Neuronal stem cell (in vitro differentiated cells): ENCODE measurements around the gene POGZ.
"Not testable (repeated sequence)": the region's sequence is repeated elsewhere in the genome, so short reads cannot be mapped to it uniquely, and the experiment has no call there.

Source experiments
- DNase-seq: peaks from one replicate; pipeline ENCODE4 v3.0.0-alpha.2; 2013; ENCODE audit warnings: low spot score
- H2AFZ ChIP-seq: one replicate; pipeline ENCODE4 v1.6.1; 2013; ENCODE audit warnings: mild to moderate bottlenecking, low read length, inconsistent platforms
- H2AK5ac ChIP-seq: 2 replicates; pipeline ENCODE4 v1.6.1; 2013; ENCODE audit warnings: low read depth, mild to moderate bottlenecking, inconsistent platforms, low read length, moderate library complexity, mixed read lengths
- H2BK120ac ChIP-seq: 2 replicates; pipeline ENCODE4 v1.6.1; 2013; ENCODE audit warnings: low read depth, mild to moderate bottlenecking, inconsistent platforms, low read length, moderate library complexity, mixed read lengths
- H2BK12ac ChIP-seq: one replicate; pipeline ENCODE4 v1.6.1; 2013; ENCODE audit warnings: low read length, inconsistent platforms
- H2BK15ac ChIP-seq: 2 replicates; pipeline ENCODE4 v1.6.1; 2013; ENCODE audit warnings: mild to moderate bottlenecking, low read length, inconsistent platforms, mixed read lengths
- H2BK5ac ChIP-seq: one replicate; pipeline ENCODE4 v1.6.1; 2013; ENCODE audit warnings: inconsistent platforms, mild to moderate bottlenecking, low read length, moderate library complexity
- H3K14ac ChIP-seq: one replicate; pipeline ENCODE4 v1.6.1; 2013; ENCODE audit warnings: low read length, inconsistent platforms
- H3K18ac ChIP-seq: 2 replicates; pipeline ENCODE4 v1.6.1; 2013; ENCODE audit warnings: low read length, inconsistent platforms
- H3K23ac ChIP-seq: 2 replicates; pipeline ENCODE4 v1.6.1; 2013; ENCODE audit warnings: low read depth, mild to moderate bottlenecking, mixed read lengths, low read length, inconsistent platforms; ENCODE audit not compliant: poor library complexity
- H3K27ac ChIP-seq: replicated peaks from 3 replicates; pipeline ENCODE4 v1.5.1; 2013; ENCODE audit warnings: low read length, inconsistent platforms
- H3K27me3 ChIP-seq, 3 experiments: 2 replicates each; pipeline ENCODE4 v1.6.1; 2013; ENCODE audit warnings: low read length in 3 of 3, mild to moderate bottlenecking in 2 of 3, inconsistent platforms in 1 of 3, low read depth in 1 of 3, mixed read lengths in 1 of 3, moderate library complexity in 1 of 3; ENCODE audit not compliant: control insufficient read depth in 3 of 3, insufficient read depth in 3 of 3
- H3K36me3 ChIP-seq, 2 donors: replicated peaks in 1 of 2; 2 replicates each; pipeline ENCODE4 v1.6.1; 2013; ENCODE audit warnings: low read length in 2 of 2; ENCODE audit not compliant: control insufficient read depth in 2 of 2, insufficient read depth in 2 of 2
- H3K4ac ChIP-seq: 2 replicates; pipeline ENCODE4 v1.6.1; 2013; ENCODE audit warnings: inconsistent platforms, mild to moderate bottlenecking, low read length, moderate library complexity
- H3K4me1 ChIP-seq, 2 donors: 1 replicate in 1 of 2; 2 replicates in 1 of 2; pipeline ENCODE4 v1.6.1; 2013; ENCODE audit warnings: low read length in 2 of 2, low read depth in 1 of 2; ENCODE audit not compliant: control insufficient read depth in 2 of 2, insufficient read depth in 1 of 2
- H3K4me2 ChIP-seq: one replicate; pipeline ENCODE4 v1.6.1; 2013; ENCODE audit warnings: mild to moderate bottlenecking, low read length, inconsistent platforms; ENCODE audit not compliant: insufficient read depth, poor library complexity, severe bottlenecking
- H3K4me3 ChIP-seq, 2 donors: 2 replicates each; pipeline ENCODE4 v1.5.1; 2013; ENCODE audit warnings: low read length in 2 of 2, mild to moderate bottlenecking in 2 of 2, inconsistent platforms in 1 of 2, moderate library complexity in 1 of 2
- H3K79me1 ChIP-seq: one replicate; pipeline ENCODE4 v1.6.1; 2013; ENCODE audit warnings: low read depth, mild to moderate bottlenecking, inconsistent platforms, low read length, moderate library complexity
- H3K9ac ChIP-seq: one replicate; pipeline ENCODE4 v1.6.1; 2013; ENCODE audit warnings: mild to moderate bottlenecking, low read depth, low read length, inconsistent platforms; ENCODE audit not compliant: poor library complexity
- H3K9me3 ChIP-seq, 2 donors: replicated peaks in 1 of 2; 2 replicates each; pipeline versions ENCODE3 to v1.6.1; 2013; ENCODE audit warnings: low read length in 2 of 2, mild to moderate bottlenecking in 2 of 2, inconsistent platforms in 1 of 2, low read depth in 1 of 2, mixed read lengths in 1 of 2, moderate library complexity in 1 of 2; ENCODE audit not compliant: control insufficient read depth in 2 of 2, insufficient read depth in 1 of 2
- H4K8ac ChIP-seq: one replicate; pipeline ENCODE4 v1.6.1; 2013; ENCODE audit warnings: low read depth, mild to moderate bottlenecking, inconsistent platforms, low read length, moderate library complexity
- H4K91ac ChIP-seq: one replicate; pipeline ENCODE4 v1.6.1; 2013; ENCODE audit warnings: low read length, low read depth, mild to moderate bottlenecking, inconsistent platforms; ENCODE audit not compliant: poor library complexity
- WGBS, 2 donors: extraction: QIAGEN DNeasy Blood & Tissue Kit; methylation state at CpG; one replicate each; pipeline ENCODE4 v1.1.7; 2013; ENCODE audit warnings: missing lambda C conversion rate in 2 of 2, mixed read lengths in 1 of 2; ENCODE audit not compliant: insufficient read length in 2 of 2, insufficient replicate concordance in 1 of 2; ENCODE audit errors: extremely low coverage in 2 of 2; 5-methylcytosine and 5-hydroxymethylcytosine counted together

POGZ gene

GRCh38 chr1:151390221-151391078 lies 68.8 kb downstream of the POGZ start:
- H3K23ac ChIP-seq, H3K79me1 ChIP-seq, H3K4me3 ChIP-seq, H3K4me2 ChIP-seq, H3K27ac ChIP-seq, H2BK120ac ChIP-seq, H3K4ac ChIP-seq, H3K14ac ChIP-seq, DNase-seq, H2AK5ac ChIP-seq, H3K4me1 ChIP-seq, H2BK5ac ChIP-seq, H3K36me3 ChIP-seq, H4K8ac ChIP-seq, H3K18ac ChIP-seq, H3K9ac ChIP-seq, H2BK12ac ChIP-seq, H2AFZ ChIP-seq, H4K91ac ChIP-seq, H3K9me3 ChIP-seq, H2BK15ac ChIP-seq, H3K27me3 ChIP-seq: not testable (repeated sequence)
- WGBS, 2 donors = no CpG with 5 or more reads among the region's 22 CpGs

DNA sequence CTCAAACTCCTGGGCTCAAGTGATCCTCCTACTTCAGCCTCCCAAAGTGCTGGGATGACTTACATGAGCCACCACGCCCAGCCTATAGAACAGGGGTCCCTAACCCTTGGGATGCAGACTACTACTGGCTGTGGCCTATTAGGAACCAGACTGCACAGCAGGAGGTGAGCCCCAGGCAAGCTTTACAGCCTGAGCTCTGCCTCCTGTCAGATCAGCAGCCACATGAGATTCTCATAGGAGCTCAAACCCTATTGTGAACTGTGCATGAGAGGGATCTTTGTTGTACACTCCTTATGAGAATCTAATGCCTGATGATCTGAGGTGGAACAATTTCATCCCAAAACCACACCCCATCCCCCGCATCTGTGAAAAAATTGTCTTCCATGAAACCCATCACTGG lies 73.3 kb downstream of the POGZ start:
- no peak overlapping the region for H3K27ac ChIP-seq
- H3K9me3 ChIP-seq = no peaks in the 10 kb centered on the region
- no peak overlapping the region for H4K91ac ChIP-seq
- no peak overlapping the region for H4K8ac ChIP-seq
- no CpG with 5 or more reads among the region's 2 CpGs for WGBS, 2 donors
- no peak overlapping the region for H3K4ac ChIP-seq
- no peak overlapping the region for H3K23ac ChIP-seq
- no peak overlapping the region for H3K4me3 ChIP-seq
- H3K14ac ChIP-seq = no peak overlapping the region
- H3K27me3 ChIP-seq = peaks cover 0 to 12% (median 0%) of the 10 kb centered on the region in 3 experiments
- H2AFZ ChIP-seq = no peak overlapping the region
- no peaks in the 10 kb centered on the region for H3K4me1 ChIP-seq
- DNase-seq = no peak
- no peak overlapping the region for H3K18ac ChIP-seq
- no peak overlapping the region for H3K4me2 ChIP-seq
- no peak overlapping the region for H2BK5ac ChIP-seq
- no peak overlapping the region for H2BK15ac ChIP-seq
- H3K9ac ChIP-seq = no peak overlapping the region
- no peak overlapping the region for H2BK120ac ChIP-seq
- H2BK12ac ChIP-seq = no peak overlapping the region
- no peaks in the 10 kb centered on the region for H3K79me1 ChIP-seq
- H2AK5ac ChIP-seq = no peak overlapping the region
- no peaks in the 10 kb centered on the region for H3K36me3 ChIP-seq

- no peaks in the 10 kb centered on the region for H3K36me3 ChIP-seq
- no peaks in the 10 kb centered on the region for H3K79me1 ChIP-seq
- H3K18ac ChIP-seq = no peak overlapping the region
- H3K4ac ChIP-seq = no peak overlapping the region
- no peak overlapping the region for H3K4me3 ChIP-seq
- H3K27ac ChIP-seq = no peak overlapping the region
- no peak overlapping the region for H2BK120ac ChIP-seq
- H2BK5ac ChIP-seq = no peak overlapping the region
- H3K23ac ChIP-seq = no peak overlapping the region
- H3K9ac ChIP-seq = no peak overlapping the region
- peaks cover 0 to 12% (median 0%) of the 10 kb centered on the region in 3 experiments for H3K27me3 ChIP-seq
- H4K8ac ChIP-seq = no peak overlapping the region
- H3K9me3 ChIP-seq = no peaks in the 10 kb centered on the region
- no peak overlapping the region for H2AFZ ChIP-seq
- no peak overlapping the region for H2BK15ac ChIP-seq
- H4K91ac ChIP-seq = no peak overlapping the region
- WGBS, 2 donors = no CpG with 5 or more reads among the region's 3 CpGs
- H3K4me1 ChIP-seq = no peaks in the 10 kb centered on the region
- DNase-seq = no peak
- no peak overlapping the region for H3K4me2 ChIP-seq
- H3K14ac ChIP-seq = no peak overlapping the region
- H2BK12ac ChIP-seq = no peak overlapping the region
- no peak overlapping the region for H2AK5ac ChIP-seq
Measured at GRCh38 chr1:151384584-151384983, 74.7 kb downstream of the POGZ start.

GRCh38 chr1:151377150-151377884 lies 82.0 kb downstream of the POGZ start:
- Histone ChIP-seq H2AK5ac (no peak overlapping the region), H3K18ac (no peak overlapping the region), H3K4ac (no peak overlapping the region), H3K4me2 (no peak overlapping the region), H2BK5ac (no peak overlapping the region), H2BK12ac (no peak overlapping the region), H4K91ac (no peak overlapping the region), H3K27me3 (peaks cover 0 to 16% (median 1%) of the 10 kb centered on the region in 3 experiments), H2AFZ (no peak overlapping the region), H3K9ac (no peak overlapping the region), H3K9me3 (no peaks in the 10 kb centered on the region), H3K14ac (no peak overlapping the region), H2BK120ac (no peak overlapping the region), H4K8ac (no peak overlapping the region), H3K4me3 (no peak overlapping the region), H3K79me1 (no peaks in the 10 kb centered on the region), H3K23ac (no peak overlapping the region), H3K4me1 (peaks cover 0 to under 1% of the 10 kb centered on the region in 2 donors), H3K36me3 (no peaks in the 10 kb centered on the region), H2BK15ac (no peak overlapping the region), H3K27ac (no peak overlapping the region)
- WGBS, 2 donors = no CpG with 5 or more reads among the region's 3 CpGs
- no peak for DNase-seq
